PFSK-1 (cell line): ENCODE measurements around the gene HAP1.

Source experiments
- FOXP2 ChIP-seq: optimal IDR thresholded peaks from 2 replicates; pipeline ENCODE3; 2011; ENCODE audit warnings: borderline replicate concordance, control low read depth, inconsistent platforms; ENCODE audit not compliant: insufficient read depth; ENCODE audit errors: extremely low read length, extremely low read depth
- POLR2AphosphoS5 ChIP-seq: IDR thresholded peaks from 2 replicates; pipeline ENCODE4 v1.6.1; 2012; ENCODE audit warnings: low read depth, mild to moderate bottlenecking, control low read depth, low read length, moderate library complexity
- SIN3A ChIP-seq: IDR thresholded peaks from 2 replicates; pipeline ENCODE4 v1.6.1; 2012; ENCODE audit warnings: mild to moderate bottlenecking, low read length, moderate library complexity, borderline replicate concordance; ENCODE audit not compliant: insufficient read depth
- TAF1 ChIP-seq: IDR thresholded peaks from 2 replicates; pipeline ENCODE4 v1.6.1; 2012; ENCODE audit warnings: low read length, control low read depth, borderline replicate concordance; ENCODE audit not compliant: insufficient read depth
- TF ChIP-seq, protein P1 (sequence below), 2 experiments: IDR thresholded peaks; 2 replicates each; pipeline versions ENCODE4 v1.6.1 to v1.8.0; 2011 to 2012; ENCODE audit warnings: low read depth in 2 of 2, low read length in 2 of 2, control low read depth in 1 of 2, inconsistent platforms in 1 of 2, mild to moderate bottlenecking in 1 of 2, moderate library complexity in 1 of 2; ENCODE audit not compliant: insufficient read depth in 1 of 2

HAP1 gene

GRCh38 chr17:41728056-41728455 is 6.4 kb downstream of the HAP1 start:
- TF ChIP-seq SIN3A, result no peak
- no peak for TF ChIP-seq POLR2AphosphoS5
- TF ChIP-seq TAF1, result no peak
- TF ChIP-seq FOXP2, result no peak
- TF ChIP-seq, protein P1, sequence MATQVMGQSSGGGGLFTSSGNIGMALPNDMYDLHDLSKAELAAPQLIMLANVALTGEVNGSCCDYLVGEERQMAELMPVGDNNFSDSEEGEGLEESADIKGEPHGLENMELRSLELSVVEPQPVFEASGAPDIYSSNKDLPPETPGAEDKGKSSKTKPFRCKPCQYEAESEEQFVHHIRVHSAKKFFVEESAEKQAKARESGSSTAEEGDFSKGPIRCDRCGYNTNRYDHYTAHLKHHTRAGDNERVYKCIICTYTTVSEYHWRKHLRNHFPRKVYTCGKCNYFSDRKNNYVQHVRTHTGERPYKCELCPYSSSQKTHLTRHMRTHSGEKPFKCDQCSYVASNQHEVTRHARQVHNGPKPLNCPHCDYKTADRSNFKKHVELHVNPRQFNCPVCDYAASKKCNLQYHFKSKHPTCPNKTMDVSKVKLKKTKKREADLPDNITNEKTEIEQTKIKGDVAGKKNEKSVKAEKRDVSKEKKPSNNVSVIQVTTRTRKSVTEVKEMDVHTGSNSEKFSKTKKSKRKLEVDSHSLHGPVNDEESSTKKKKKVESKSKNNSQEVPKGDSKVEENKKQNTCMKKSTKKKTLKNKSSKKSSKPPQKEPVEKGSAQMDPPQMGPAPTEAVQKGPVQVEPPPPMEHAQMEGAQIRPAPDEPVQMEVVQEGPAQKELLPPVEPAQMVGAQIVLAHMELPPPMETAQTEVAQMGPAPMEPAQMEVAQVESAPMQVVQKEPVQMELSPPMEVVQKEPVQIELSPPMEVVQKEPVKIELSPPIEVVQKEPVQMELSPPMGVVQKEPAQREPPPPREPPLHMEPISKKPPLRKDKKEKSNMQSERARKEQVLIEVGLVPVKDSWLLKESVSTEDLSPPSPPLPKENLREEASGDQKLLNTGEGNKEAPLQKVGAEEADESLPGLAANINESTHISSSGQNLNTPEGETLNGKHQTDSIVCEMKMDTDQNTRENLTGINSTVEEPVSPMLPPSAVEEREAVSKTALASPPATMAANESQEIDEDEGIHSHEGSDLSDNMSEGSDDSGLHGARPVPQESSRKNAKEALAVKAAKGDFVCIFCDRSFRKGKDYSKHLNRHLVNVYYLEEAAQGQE (IDR thresholded peaks at IDR 0.05; ENCODE audit: insufficient read depth in 1 of 2, low read depth in 2 of 2, low read length in 2 of 2), result no peak

DNA sequence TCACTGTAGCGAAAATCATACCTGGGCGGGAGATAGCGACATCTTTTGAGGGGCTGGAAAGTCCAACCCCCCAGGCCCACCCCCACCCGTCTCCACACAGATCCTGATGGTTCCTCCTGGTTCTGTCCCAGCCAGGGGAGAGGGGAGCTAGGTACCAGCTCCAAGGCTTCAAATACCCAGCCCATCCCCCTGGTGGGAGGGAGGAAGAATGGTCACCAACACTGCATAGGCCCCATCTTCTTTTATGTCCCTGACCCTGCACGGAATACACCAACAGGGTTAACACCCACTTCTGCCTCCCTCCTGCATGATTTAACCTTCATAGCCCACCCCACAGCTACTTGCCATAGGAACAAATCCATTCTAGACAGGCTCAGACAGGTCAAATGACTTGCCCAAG is 9.3 kb downstream of the HAP1 start:
- TF ChIP-seq, protein P1 (IDR thresholded peaks at IDR 0.05; ENCODE audit: insufficient read depth in 1 of 2, low read depth in 2 of 2, low read length in 2 of 2), result no peak
- no peak for TF ChIP-seq SIN3A
- TF ChIP-seq FOXP2, result no peak
- no peak for TF ChIP-seq TAF1
- no peak for TF ChIP-seq POLR2AphosphoS5

GRCh38 chr17:41724476-41725050 is 9.9 kb downstream of the HAP1 start:
- TF ChIP-seq POLR2AphosphoS5, result no peak
- TF ChIP-seq, protein P1 (IDR thresholded peaks at IDR 0.05; ENCODE audit: insufficient read depth in 1 of 2, low read depth in 2 of 2, low read length in 2 of 2), result no peak

DNA sequence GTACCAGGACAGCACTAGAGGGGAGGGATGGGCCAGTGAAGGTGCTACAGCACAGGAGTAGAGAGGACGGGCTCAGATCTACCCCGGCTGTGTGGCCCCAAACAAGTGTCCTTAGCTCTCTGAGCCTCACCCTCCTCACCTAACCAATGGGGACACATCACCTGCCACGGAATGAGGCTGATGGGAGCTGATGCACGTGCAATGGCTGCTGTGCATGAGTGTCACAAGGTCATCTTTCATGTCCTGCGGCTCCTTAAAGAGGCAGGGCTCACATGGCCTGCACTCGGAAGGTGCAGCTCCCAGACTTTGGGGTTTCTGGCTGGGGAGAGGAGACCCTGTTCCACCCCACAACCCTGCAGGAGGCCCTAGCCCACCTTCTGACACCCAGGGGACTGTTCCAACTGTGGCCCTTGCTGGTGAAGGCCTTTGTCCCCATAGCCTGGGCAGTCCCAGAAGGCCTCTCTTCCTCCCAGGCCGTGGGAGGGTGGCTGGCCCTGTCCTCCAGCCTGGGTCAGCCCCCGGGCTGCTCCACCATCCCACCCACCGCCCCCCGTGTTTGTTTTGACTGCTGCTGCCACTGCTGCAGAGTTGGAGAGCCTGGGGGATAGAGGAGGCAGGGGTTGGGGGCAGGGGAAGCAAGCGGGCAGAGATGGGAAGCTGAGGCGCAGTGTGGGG is 10.5 kb downstream of the HAP1 start:
- TF ChIP-seq SIN3A, result no peak

DNA sequence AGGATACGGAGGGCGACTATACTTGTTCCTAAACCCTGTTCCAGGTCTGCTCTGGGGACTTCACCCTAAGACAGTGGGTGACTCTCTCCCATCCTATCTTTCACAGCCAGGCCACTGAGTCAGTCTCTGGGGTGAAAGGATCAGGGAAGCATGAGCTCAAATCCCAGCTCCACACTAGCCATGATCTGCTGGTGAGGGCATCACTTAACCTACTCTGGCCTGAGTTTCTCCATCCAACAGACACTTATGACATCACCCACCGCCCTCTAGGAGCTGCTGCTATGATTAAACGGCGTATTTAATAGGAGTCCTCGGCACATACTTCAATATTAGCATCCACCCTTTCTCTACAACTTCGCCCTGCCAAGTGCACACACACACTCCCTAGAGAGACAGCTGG is 12.2 kb downstream of the HAP1 start:
- TF ChIP-seq POLR2AphosphoS5, result no peak

- TF ChIP-seq TAF1, result no peak
These were observed 16.2 kb downstream of the HAP1 start for GRCh38 chr17:41718287-41718645.

DNA sequence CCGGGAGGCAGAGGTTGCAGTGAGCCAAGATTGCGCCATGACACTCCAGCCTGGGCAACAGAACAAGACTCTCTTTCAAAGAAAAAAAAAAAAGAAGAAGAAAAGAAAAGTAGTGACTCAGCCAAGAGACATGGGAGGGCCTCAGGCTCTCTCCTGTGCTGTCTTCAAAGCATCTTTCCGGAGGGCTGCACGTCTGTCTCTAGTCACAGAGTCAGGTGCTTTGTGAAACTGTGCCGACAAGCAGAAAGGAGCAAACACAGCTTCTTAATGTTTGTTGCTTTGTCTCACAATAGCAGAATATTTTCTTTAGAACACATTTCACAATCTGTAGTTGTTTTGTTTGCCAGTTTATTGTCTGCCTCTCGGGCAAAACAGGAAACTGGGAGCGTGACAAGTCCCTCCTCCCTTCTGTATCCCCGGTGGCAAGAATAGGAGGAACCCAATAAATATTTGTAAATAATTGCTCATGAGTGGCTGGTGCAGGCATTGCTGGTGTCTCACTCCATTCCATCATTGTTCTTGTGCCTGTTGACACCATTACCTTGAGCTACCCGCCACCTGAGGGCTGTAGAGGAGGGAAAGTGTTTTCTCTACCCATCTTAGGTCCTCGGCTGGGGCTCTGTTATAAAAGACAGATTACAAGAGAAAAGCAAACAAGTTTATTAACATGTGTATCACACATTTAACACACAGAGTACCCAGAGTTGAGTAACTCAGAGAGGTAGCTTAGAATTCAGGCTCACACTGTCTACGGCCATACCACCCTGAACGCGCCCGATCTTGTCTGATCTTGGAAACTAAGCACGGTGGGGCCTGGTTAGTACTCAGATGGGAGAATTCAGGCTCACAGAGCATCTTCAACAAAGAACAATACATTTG is 16.8 kb downstream of the HAP1 start:
- no peak for TF ChIP-seq POLR2AphosphoS5
- TF ChIP-seq, protein P1 (IDR thresholded peaks at IDR 0.05; ENCODE audit: insufficient read depth in 1 of 2, low read depth in 2 of 2, low read length in 2 of 2), result no peak
- TF ChIP-seq TAF1, result no peak
- TF ChIP-seq SIN3A, result no peak
